ENCODE data around the gene ZNF511.
"Not testable (repeated sequence)": the region's sequence is repeated elsewhere in the genome, so short reads cannot be mapped to it uniquely, and the experiment has no call there.

Gene ZNF511

GRCh38 chr10:133308421-133309099 is at the start of gene ZNF511, which contains the start of gene TUBGCP2:
Gene ZNF511 (plus strand): TSS chr10:133308914. CDS start chr10:133308944, 30 bp downstream.
Gene TUBGCP2 (minus strand): TSS chr10:133308872. CDS start chr10:133302941, 5,931 bp downstream.
- DNase-seq: peak; percentile 95

GRCh38 chr10:133259602-133259989 is 49.1 kb upstream of the ZNF511 start:
- no peak for DNase-seq

- no peak for DNase-seq
Observed at GRCh38 chr10:133260895-133261725, 47.6 kb upstream of the ZNF511 start.

- DNase-seq: peak; percentile 82
Observed at GRCh38 chr10:133261726-133262325, 46.9 kb upstream of the ZNF511 start.

GRCh38 chr10:133262696-133263095 is 46.0 kb upstream of the ZNF511 start:
- no peak for DNase-seq

DNA sequence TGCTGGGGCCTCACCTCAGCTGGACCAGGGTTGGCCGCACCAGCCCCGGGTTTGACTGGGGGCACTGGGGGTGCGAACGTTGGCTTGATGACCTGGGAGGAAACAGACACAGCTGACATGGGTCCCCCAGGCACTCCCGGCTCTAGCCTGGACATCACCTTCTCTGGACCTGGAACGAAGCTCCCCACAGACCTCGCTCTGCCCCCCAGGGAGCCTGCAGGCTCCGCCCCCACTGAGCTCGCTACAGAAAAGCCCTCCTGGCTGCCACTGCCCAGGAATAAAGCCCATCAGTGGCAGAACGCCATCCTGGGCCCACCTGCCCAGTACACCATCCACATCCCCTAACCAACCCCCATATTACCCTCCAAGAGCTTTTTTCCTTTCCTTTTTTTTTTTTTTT is 45.0 kb upstream of the ZNF511 start:
- no peak for DNase-seq

- DNase-seq: no peak
Observed at GRCh38 chr10:133264461-133264860, 44.3 kb upstream of the ZNF511 start.

DNA sequence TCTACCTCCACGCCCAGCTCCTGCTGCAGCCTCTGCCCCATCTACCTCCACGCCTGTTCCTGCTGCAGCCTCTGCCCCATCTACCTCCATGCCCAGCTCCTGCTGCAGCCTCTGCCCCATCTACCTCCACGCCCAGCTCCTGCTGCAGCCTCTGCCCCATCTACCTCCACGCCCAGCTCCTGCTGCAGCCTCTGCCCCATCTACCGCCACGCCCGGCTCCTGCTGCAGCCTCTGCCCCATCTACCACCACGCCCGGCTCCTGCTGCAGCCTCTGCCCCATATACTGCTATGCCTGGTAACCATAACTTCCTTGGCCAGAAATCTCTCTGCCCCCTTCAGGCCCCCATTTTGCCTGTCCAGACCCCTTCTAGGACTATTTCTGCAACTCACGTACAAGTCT is 43.7 kb upstream of the ZNF511 start:
- not testable (repeated sequence) for DNase-seq

DNA sequence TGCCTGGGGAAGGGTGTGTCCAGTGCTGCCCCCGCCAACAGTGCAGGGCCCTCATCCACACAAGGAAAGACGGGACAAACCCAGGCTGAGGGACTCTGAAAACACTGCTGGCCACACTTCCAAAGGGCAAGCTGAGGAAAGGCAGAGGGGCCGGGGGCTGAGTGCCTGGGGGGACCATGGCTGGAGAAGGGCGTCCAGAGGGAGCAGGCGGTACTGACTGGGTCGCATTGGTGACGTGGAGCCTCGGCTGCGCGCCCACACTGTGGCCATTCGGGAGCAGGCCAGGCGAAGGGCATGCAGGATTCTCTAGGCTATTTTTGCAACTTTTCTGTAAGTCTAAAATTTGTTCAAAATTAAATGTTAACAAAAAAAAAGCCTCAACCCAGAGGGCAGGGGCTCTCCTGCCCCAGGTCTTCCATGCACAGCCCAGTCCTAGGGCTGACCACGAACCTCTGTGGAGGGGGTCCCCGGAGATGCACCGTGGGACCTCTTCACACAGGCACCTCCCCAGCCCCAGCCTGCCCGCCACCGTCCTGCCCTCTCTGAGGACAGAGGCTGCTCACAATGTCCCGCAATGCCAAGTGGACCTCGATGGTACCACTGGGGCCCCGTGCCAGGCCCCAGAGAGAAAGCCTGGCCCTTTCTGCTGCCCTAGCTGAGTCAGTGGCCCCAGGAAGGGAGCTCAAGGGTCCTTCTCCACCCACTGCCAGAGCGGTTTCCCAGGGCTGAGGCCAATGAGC is 42.5 kb upstream of the ZNF511 start:
- no peak for DNase-seq

DNA sequence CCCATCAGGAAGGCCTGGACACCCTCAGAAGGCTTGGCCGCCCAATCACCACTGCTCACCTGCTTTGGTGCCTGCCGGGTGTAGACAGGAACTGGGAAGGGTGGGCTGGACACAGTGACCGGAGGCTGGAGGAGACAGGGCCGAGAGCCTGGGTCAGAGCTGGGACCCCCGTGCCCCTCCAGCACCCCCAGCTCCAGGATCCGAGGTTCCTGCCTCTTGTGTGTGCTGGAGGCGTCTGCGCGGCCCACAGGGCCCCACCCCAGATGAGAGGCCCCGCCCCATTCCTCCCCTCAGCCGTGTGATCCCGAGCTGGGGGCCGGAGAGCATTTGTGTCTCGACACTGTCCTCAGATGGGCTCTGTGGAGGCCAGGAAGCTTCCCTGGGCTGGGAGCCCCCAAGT is 41.4 kb upstream of the ZNF511 start:
- no peak for DNase-seq

DNA sequence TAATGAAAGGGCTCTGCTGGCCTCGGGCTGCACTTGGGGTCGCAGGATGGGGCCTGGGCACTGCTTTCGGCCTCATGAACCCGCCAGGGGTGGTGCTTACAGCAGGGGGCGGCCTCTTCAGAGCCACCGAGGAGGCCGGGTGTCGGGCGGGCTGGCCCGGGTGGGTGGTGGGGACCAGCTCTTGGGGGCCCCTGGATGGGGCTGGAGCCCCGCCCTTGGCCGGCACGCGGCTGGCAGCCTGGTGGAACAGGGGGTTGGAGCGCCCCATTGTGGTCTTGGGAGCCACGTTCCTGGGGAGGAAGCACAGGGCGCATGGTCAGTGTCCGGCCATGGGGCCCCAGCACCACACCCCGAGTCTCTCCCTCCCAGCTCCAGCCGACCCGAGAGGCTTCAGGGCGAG is 40.9 kb upstream of the ZNF511 start:
- no peak for DNase-seq

DNA sequence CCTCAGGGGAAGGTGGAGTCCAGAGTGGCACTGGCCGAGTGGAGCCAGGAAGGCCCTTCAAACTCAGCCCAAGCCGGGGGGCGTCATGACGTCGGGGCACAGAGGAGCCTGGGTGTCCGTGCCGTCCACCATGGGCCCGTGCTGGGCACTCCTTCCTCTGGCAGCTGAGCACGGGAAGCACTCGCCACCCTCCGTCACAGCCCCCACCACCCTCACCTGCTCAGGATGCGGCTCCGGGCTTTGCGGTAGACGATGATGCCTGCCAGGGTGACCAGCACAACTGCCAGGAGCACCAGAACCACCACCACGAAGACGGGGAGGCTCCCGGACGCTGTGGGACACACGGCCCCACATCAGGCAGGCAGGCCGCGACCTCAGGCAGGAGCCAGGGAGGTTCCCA is 40.2 kb upstream of the ZNF511 start:
- no peak for DNase-seq

GRCh38 chr10:133269367-133269766 is 39.3 kb upstream of the ZNF511 start:
- no peak for DNase-seq

- no peak for DNase-seq
Observed at GRCh38 chr10:133270204-133270603, 38.5 kb upstream of the ZNF511 start.

DNA sequence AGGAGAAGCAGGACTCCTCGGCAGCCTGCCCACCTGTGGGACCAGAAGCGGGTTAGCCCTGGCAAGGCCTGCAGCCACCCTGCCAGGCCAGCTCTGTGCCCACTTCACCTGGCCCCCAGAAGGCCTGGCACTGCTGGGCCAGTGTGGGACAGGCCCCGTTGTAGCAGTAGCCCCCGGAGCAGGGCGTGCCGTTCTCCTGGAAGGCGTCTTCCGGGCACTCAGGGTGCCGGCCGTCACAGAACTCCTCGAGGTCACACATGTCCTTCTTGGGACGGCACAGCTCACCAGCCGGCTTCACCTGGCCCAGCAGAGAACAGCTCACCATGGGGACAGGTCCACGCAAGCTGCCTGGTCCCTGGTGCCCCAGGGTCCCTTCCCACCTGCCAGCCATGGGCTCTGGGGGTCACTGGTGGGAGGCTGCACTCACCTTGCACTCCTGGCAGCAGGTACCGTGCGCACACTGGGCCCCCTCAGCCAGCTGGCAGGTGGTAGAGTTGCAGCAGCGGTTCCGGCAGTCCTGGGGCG is 37.9 kb upstream of the ZNF511 start:
- DNase-seq: no peak

DNA sequence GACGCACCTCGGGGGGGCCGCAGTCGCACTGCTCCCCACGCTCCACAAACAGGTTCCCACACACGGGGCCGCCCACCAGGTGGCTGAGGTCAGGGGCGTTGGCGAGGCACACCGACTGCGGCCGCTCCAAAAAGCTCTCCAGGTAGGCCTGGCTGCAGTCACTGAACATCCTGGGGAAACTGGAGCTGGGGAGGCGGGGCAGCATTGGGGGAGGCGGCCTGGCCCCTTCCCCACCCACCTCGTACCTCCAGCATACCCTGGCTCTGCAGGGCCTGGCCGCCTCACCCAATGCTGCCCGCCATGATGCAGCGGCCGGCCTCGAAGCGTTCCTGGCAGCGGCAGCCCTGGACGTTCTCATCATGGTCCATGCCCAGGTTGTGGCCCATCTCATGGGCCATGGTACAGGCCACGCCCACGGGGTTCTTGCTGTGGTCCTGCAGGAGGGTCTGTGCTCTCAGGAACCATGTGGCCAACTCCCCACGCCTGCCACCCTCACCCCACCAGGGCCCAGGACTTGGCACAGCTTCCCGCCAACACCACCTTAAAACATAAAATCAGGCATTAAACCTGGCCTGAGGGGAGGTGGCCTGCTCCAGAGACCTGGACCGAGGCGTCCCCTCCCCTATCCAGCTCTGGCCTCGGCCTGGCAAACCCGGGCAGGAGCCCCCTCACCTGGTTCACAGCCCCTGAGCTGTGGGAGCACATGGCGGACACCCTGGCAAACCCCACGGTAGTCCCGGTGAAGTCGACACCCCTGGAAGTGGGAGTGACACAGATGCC is 37.0 kb upstream of the ZNF511 start:
- DNase-seq: no peak

GRCh38 chr10:133272301-133272963 is 36.3 kb upstream of the ZNF511 start:
- no peak for DNase-seq

- no peak for DNase-seq
Observed at GRCh38 chr10:133272964-133273420, 35.7 kb upstream of the ZNF511 start.

DNA sequence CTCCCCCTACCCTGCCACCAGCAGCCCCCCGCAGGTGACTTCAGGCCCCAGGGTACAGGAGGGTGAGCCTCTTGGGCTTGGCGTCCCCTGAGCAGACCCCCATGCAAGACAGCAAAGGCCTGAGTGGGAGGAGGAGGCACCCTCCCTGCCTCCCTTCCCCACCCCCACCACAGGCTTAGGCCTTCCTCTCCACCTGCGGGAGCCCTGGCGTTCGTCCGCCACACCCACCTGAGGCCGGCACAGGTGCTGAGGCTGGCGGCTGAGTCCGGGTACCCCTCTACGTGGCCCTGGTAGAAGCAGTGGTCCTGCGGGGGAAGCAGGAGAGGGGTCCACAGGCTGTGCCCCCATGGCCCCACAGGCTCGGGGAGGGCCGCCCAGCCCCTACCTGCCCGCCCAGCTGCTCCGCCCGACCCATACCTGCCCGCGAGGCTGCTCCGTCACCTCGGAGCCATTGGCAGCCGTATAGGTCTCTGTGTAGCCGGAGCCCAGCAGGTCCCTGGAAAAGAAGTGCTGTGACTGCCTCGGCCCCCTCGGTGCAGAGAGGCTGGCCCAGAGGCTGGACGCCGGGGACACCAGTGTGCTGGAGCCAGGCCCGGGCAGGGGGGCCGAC is 35.1 kb upstream of the ZNF511 start:
- no peak for DNase-seq

DNA sequence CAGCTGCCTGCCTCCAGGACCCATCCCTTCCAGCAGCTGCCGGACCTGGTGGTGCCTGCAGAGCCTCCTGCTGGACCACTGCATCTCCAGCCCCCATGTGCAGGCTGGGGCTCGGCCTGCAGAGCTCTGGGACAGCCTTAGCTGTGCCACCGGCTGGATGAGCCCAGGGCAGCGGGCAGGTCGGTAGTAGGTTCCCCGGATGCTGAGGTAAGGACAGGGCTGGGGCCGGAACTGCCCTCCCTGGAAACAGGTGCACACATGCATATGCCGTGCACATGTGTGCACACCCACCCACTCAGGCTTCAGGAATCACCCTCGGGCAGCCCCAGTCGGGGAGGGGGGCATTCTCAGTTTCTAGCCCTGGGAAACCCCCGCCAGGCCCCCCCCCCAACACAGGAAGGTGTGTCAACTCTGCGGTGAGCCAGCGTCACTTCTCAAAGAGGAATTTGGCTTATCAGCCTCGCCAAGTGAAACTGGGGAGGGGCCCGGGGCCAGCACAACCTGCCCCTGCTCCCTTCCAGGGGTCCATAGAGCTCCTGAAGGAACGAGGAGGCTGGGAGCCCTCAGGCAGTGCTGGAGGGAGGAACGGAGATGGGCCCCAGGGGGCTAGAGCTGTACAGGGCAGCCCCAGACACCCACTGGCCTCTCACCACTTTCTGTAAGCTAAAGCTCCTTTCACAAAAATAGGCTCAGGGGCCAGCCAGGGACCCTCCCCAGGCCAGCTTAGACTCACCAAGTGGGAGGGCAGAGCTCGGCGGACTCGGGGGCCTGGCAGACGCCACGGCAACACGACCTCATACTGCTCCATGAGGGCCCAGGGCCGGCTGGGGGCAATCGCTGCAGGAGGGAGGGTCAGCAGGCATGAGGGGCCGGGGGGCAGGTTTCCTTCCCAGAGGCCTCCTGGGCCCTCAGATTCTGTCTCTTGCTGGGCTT is 33.7 kb upstream of the ZNF511 start:
- no peak for DNase-seq
